ENCODE measurements around the gene NEO1. TPM values are rescaled to one million over a fixed set of nuclear protein-coding genes. Genes with fewer than 3 reads are reported as not detected.

NEO1 gene
- total and polyA plus RNA-seq, 9 of the 15 experiments (the other 6 are each of a cell fraction or from before 2014, with no cell fraction given), result 0.08 to 1.7 (median 0.48) TPM

DNA sequence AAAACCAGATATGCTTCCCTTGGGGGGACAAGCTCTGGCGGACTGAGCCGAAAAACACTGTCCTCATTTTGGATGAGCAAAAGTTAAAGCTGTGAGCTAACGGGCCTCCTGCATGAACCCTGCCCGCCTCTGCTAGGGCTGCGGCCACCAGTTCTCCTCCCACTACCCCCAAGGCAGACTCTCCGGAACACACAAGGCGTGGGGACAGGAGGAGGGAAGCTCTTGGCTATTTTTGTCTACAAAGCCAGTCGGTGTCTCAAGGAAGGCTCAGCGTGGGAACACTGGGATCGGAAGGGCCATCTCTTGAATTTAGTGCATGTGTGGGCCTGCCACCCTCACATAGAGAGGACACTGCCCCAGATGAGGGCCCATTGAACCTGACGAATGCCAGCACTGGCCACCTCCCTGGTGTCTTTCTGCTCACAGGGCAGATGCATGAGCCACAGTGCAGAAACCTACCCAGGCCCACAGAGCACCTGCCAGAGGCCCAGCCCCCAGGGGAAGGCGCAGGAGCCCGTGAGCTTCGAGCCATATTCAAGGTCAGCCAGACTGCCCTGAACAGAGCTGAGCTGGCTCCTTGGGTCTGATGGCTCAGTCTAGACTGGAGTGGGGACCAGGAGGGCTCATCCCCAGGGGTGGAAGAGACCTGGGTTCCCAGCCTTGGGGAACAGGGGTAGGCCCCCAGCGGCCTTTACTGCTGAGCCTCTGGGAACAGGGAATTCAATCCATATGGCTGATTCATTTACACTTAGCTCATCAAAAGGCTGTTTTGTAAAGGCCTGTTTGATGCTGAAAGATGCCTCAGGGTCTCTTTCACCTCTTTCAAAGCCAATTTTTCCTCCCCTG, 278.2 kb downstream of the NEO1 start:
- Histone ChIP-seq H3K4me1 (replicated peaks in 1 of 2; ENCODE audit: control insufficient read depth in 2 of 2, insufficient read depth in 2 of 2, low read length in 2 of 2) (peaks cover 0 to 5% of the 10 kb centered on the region in 2 experiments; a peak in 2 of 5 replicates), H3K4me2 (ENCODE audit: insufficient read depth, low read length) (no peak overlapping the region), H3K4me3 (no peak overlapping the region), H3K79me2 (ENCODE audit: control insufficient read depth, insufficient read depth, low read length) (no peaks in the 10 kb centered on the region), H3K36me3 (ENCODE audit: control insufficient read depth, insufficient read depth, low read length) (no peaks in the 10 kb centered on the region), H3K27ac (ENCODE audit: extremely low read depth, low read depth, low read length) (no peak overlapping the region), H3K9me1 (ENCODE audit: control insufficient read depth, insufficient read depth, low read length) (no peaks in the 10 kb centered on the region), H3K9me3 (replicated peaks; ENCODE audit: control insufficient read depth, insufficient read depth, low read depth, low read length) (no peaks in the 10 kb centered on the region), H2AFZ (ENCODE audit: low read depth, low read length) (no peak overlapping the region), H3K9ac (ENCODE audit: insufficient read depth in 1 of 2, low read depth in 2 of 2, low read length in 2 of 2) (no peak overlapping the region), H3K27me3 (ENCODE audit: control insufficient read depth in 2 of 2, insufficient read depth in 2 of 2, low read length in 2 of 2) (peaks cover 3 to 48% of the 10 kb centered on the region in 2 experiments; a peak in 4 of 5 replicates), H4K20me1 (replicated peaks; ENCODE audit: control insufficient read depth, insufficient read depth, low read length) (peaks cover 5% of the 10 kb centered on the region; the same call in 1 of the 2 replicates)
- no TSS peak for BruUV-seq (replicated peaks)
- TF ChIP-seq STAT5B (CRISPR knock-in tag; IDR thresholded peaks at IDR 0.05), result no peak
- in situ Hi-C loops (cut with MboI) (no loop called here), intact Hi-C loops (cut with micrococcal nuclease) (no loop called here)
- ChIA-PET POLR2A (interaction anchor here (0.7 to 1.2 kb wide), 4 partner anchors 8 to 11 kb away, joined by 3 to 5 read pairs (median 4); no protein-coding TSS in a partner anchor), CTCF (ENCODE audit: low intra/inter-chr PET ratio) (no interaction called here)
- FAIRE-seq (no peak), DNase-seq (ENCODE audit: extremely low read depth in 1 of 4, low spot score in 3 of 4) (no peak), ATAC-seq (no peak)
- 3% methylated on average over 15 of the region's 15 CpGs for WGBS (ENCODE audit: insufficient coverage, low coverage, missing lambda C conversion rate)

DNA sequence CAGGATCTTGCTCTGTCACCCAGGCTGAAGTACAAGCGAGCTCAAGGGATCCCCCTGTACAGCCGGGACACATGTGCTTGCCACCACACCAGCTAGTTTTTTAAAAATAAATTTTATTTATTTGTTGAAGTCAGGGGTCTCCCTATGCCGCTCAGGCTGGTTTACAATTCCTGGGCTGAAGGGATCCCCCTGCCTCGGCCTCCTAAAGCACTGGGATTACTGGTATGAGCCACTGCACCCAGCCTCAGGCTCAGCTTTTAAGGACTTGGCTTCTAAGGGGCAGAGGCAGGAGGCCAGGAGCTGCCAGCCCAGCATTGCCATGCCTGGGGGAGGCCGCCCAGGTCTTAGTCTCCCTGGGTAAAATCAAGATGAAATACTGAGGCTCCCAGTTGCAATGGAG, 279.2 kb downstream of the NEO1 start:
- BruUV-seq (replicated peaks), result no TSS peak
- H4K20me1 ChIP-seq (replicated peaks; ENCODE audit: control insufficient read depth, insufficient read depth, low read length), result peaks cover 5% of the 10 kb centered on the region; the same call in 1 of the 2 replicates
- no peak overlapping the region for H3K27ac ChIP-seq (ENCODE audit: extremely low read depth, low read depth, low read length)
- DNase-seq (ENCODE audit: extremely low read depth in 1 of 4, low spot score in 3 of 4), result no peak
- no peaks in the 10 kb centered on the region for H3K9me1 ChIP-seq (ENCODE audit: control insufficient read depth, insufficient read depth, low read length)
- no peak for FAIRE-seq
- no peak overlapping the region for H2AFZ ChIP-seq (ENCODE audit: low read depth, low read length)
- no peaks in the 10 kb centered on the region for H3K36me3 ChIP-seq (ENCODE audit: control insufficient read depth, insufficient read depth, low read length)
- no peak overlapping the region for H3K9ac ChIP-seq (ENCODE audit: insufficient read depth in 1 of 2, low read depth in 2 of 2, low read length in 2 of 2)
- peaks cover 0 to 39% of the 10 kb centered on the region in 2 experiments; a peak in 2 of 5 replicates for H3K27me3 ChIP-seq (ENCODE audit: control insufficient read depth in 2 of 2, insufficient read depth in 2 of 2, low read length in 2 of 2)
- H3K4me1 ChIP-seq (replicated peaks in 1 of 2; ENCODE audit: control insufficient read depth in 2 of 2, insufficient read depth in 2 of 2, low read length in 2 of 2), result peaks cover 0 to 4% of the 10 kb centered on the region in 2 experiments; a peak in 2 of 5 replicates
- POLR2A ChIA-PET, result interaction anchor here (0.9 to 1.2 kb wide), 2 partner anchors 8 to 9 kb away, joined by 3 to 4 read pairs; no protein-coding TSS in a partner anchor
- in situ Hi-C loops (cut with MboI), result no loop called here
- ATAC-seq, result no peak
- WGBS (ENCODE audit: insufficient coverage, low coverage, missing lambda C conversion rate), result 3% methylated on average over 5 of the region's 5 CpGs
- no peak overlapping the region for H3K4me2 ChIP-seq (ENCODE audit: insufficient read depth, low read length)
- no peaks in the 10 kb centered on the region for H3K79me2 ChIP-seq (ENCODE audit: control insufficient read depth, insufficient read depth, low read length)
- intact Hi-C loops (cut with micrococcal nuclease), result no loop called here
- CTCF ChIA-PET (ENCODE audit: low intra/inter-chr PET ratio), result no interaction called here
- no peak overlapping the region for H3K4me3 ChIP-seq
- H3K9me3 ChIP-seq (replicated peaks; ENCODE audit: control insufficient read depth, insufficient read depth, low read depth, low read length), result no peaks in the 10 kb centered on the region
- TF ChIP-seq CHD1 (IDR thresholded peaks at IDR 0.05; ENCODE audit: low read length), result no peak
- no peak for TF ChIP-seq CBX3 (IDR thresholded peaks at IDR 0.05; ENCODE audit: borderline replicate concordance in 1 of 2, low read length in 2 of 2)
- TF ChIP-seq SPI1 (IDR thresholded peaks at IDR 0.05; ENCODE audit: borderline replicate concordance, low read depth, low read length), result no peak
- TF ChIP-seq EP400 (IDR thresholded peaks at IDR 0.05), result no peak
- TF ChIP-seq CCNT2 (IDR thresholded peaks at IDR 0.05; ENCODE audit: borderline replicate concordance, extremely low read depth, insufficient read length, low read depth, low read length), result no peak
- TF ChIP-seq POLR2G (IDR thresholded peaks at IDR 0.05; ENCODE audit: low read depth, low read length), result no peak
- TF ChIP-seq FOXM1 (IDR thresholded peaks at IDR 0.05; ENCODE audit: low read depth), result no peak
- TF ChIP-seq FOXM1 (CRISPR knock-in tag; IDR thresholded peaks at IDR 0.05; ENCODE audit: low read depth), result no peak
- TF ChIP-seq FOSL1 (tag; conservative IDR thresholded peaks at IDR 0.05), result no peak
- TF ChIP-seq TEAD1 (CRISPR knock-in tag; IDR thresholded peaks at IDR 0.05), result no peak
- TF ChIP-seq NCOR1 (IDR thresholded peaks at IDR 0.05), result no peak
- no peak for TF ChIP-seq ZC3H11A (IDR thresholded peaks at IDR 0.05; ENCODE audit: low read depth, low read length)
- TF ChIP-seq TCF3 (CRISPR knock-in tag; IDR thresholded peaks at IDR 0.05), result no peak
- TF ChIP-seq ETS2 (tag; IDR thresholded peaks at IDR 0.05; ENCODE audit: borderline replicate concordance, poor library complexity, severe bottlenecking), result no peak
